KOPT-K1 (cell line): ENCODE results near the gene FNDC3B.

Experiments
- H3K27ac ChIP-seq: fragments of 200-600 bp; sonication (generic); 2 replicates; pipeline ENCODE4 v1.5.1; 2016; ENCODE audit warnings: antibody characterized with exemption, mild to moderate bottlenecking, low read depth, low read length; ENCODE audit not compliant: poor library complexity, severe bottlenecking
- H3K36me3 ChIP-seq: fragments of 200-600 bp; sonication (generic); 2 replicates; pipeline ENCODE4 v1.5.1; 2017; ENCODE audit warnings: antibody characterized with exemption, mild to moderate bottlenecking, low read length, moderate library complexity; ENCODE audit not compliant: insufficient read depth
- H3K9me3 ChIP-seq: fragments of 200-600 bp; sonication (generic); 2 replicates; pipeline ENCODE4 v1.5.1; 2017; ENCODE audit warnings: antibody characterized with exemption, low read length, mild to moderate bottlenecking; ENCODE audit not compliant: insufficient read depth, poor library complexity, severe bottlenecking

FNDC3B gene

GRCh38 chr3:172164620-172165362 is 125.4 kb downstream of the FNDC3B start:
- no peaks in the 10 kb centered on the region for H3K36me3 ChIP-seq
- no peaks in the 10 kb centered on the region for H3K9me3 ChIP-seq
- no peak overlapping the region for H3K27ac ChIP-seq

GRCh38 chr3:172166261-172166660 is 126.9 kb downstream of the FNDC3B start:
- Histone ChIP-seq H3K36me3 (no peaks in the 10 kb centered on the region), H3K27ac (no peak overlapping the region), H3K9me3 (no peaks in the 10 kb centered on the region)

GRCh38 chr3:172166890-172167289 is 127.5 kb downstream of the FNDC3B start:
- Histone ChIP-seq H3K27ac (no peak overlapping the region), H3K36me3 (no peaks in the 10 kb centered on the region), H3K9me3 (no peaks in the 10 kb centered on the region)

GRCh38 chr3:172167892-172168648 is 128.7 kb downstream of the FNDC3B start:
- H3K9me3 ChIP-seq = no peaks in the 10 kb centered on the region
- no peaks in the 10 kb centered on the region for H3K36me3 ChIP-seq
- H3K27ac ChIP-seq = no peak overlapping the region

GRCh38 chr3:172170073-172170709 is 130.8 kb downstream of the FNDC3B start:
- Histone ChIP-seq H3K36me3 (no peaks in the 10 kb centered on the region), H3K9me3 (no peaks in the 10 kb centered on the region), H3K27ac (no peak overlapping the region)

- no peaks in the 10 kb centered on the region for H3K9me3 ChIP-seq
- H3K36me3 ChIP-seq = no peaks in the 10 kb centered on the region
- H3K27ac ChIP-seq = no peak overlapping the region
Observed at GRCh38 chr3:172170841-172171240, 131.5 kb downstream of the FNDC3B start.

- Histone ChIP-seq H3K27ac (no peak overlapping the region), H3K9me3 (no peaks in the 10 kb centered on the region), H3K36me3 (no peaks in the 10 kb centered on the region)
Observed at GRCh38 chr3:172171396-172172075, 132.2 kb downstream of the FNDC3B start.

GRCh38 chr3:172173316-172174254 is 134.2 kb downstream of the FNDC3B start:
- H3K27ac ChIP-seq = no peak overlapping the region
- no peaks in the 10 kb centered on the region for H3K9me3 ChIP-seq
- no peaks in the 10 kb centered on the region for H3K36me3 ChIP-seq

GRCh38 chr3:172174513-172175253 is 135.3 kb downstream of the FNDC3B start:
- Histone ChIP-seq H3K9me3 (no peaks in the 10 kb centered on the region), H3K27ac (no peak overlapping the region), H3K36me3 (no peaks in the 10 kb centered on the region)

GRCh38 chr3:172175254-172175599 is 135.8 kb downstream of the FNDC3B start:
- Histone ChIP-seq H3K36me3 (no peaks in the 10 kb centered on the region), H3K27ac (no peak overlapping the region), H3K9me3 (no peaks in the 10 kb centered on the region)

- no peaks in the 10 kb centered on the region for H3K9me3 ChIP-seq
- H3K36me3 ChIP-seq = no peaks in the 10 kb centered on the region
- H3K27ac ChIP-seq = no peak overlapping the region
Observed at GRCh38 chr3:172176061-172176770, 136.8 kb downstream of the FNDC3B start.

- Histone ChIP-seq H3K36me3 (no peaks in the 10 kb centered on the region), H3K9me3 (no peaks in the 10 kb centered on the region), H3K27ac (no peak overlapping the region)
Observed at GRCh38 chr3:172177046-172177445, 137.7 kb downstream of the FNDC3B start.

- Histone ChIP-seq H3K36me3 (no peaks in the 10 kb centered on the region), H3K27ac (no peak overlapping the region), H3K9me3 (no peaks in the 10 kb centered on the region)
Observed at GRCh38 chr3:172177803-172178316, 138.5 kb downstream of the FNDC3B start.
